NCI-H774 (cell line): ENCODE measurements around the gene ACTN2.

Experiments used
- DNase-seq: peaks from one replicate; lab custom pipeline; 2025; lab: John Stamatoyannopoulos, UW

ACTN2 gene

GRCh38 chr1:236774926-236775325 is 88.6 kb downstream of the ACTN2 start:
- DNase-seq, result no peak

- DNase-seq, result no peak
Measured at GRCh38 chr1:236779312-236779711, 93.0 kb downstream of the ACTN2 start.

- no peak for DNase-seq
Measured at GRCh38 chr1:236785477-236785876, 99.2 kb downstream of the ACTN2 start.

DNA sequence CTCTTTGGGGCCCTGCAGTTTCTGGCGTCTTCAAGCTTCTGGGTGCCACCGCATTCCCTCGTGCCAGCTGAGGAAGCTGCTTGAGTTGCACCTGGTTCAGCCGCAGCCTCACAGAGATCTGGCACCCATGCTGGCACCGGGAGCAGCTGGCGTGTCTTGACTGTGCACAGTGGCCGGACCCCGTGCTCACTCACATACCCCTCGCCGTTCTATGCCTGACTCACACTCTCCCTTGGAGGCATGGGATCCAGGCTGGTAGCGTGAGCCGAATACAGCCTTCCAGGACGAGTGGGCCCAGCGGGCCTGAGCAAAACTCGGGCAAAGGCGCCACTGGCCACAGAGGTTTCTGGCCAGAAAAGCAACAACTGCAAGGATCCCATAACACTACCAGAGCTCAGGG is 100.2 kb downstream of the ACTN2 start:
- DNase-seq, result no peak

DNA sequence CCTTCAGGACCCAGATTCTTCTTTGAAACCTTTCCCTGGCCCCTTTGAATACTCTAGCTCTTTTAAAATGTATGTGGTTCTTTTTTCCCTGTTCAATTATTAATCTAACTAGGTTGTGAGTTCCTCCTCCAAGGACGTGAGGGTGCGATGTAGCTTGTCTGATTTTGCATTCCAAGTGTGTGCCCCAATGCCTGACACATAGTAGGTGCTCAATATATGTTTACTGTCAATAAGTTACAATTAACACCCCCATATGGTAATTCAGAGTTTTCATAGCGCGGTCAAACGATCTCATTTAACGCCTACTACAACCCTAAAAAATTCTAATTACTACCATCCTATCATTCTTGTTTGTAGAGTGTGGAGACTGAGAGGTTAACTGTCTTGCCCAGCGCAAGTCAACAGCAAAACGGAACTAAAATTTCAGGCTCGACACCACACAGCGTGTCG is 108.3 kb downstream of the ACTN2 start:
- no peak for DNase-seq

- DNase-seq, result peak; percentile 99
Measured at GRCh38 chr1:236795035-236795756, 108.9 kb downstream of the ACTN2 start, which contains the start of gene MTR. MTR (plus strand) TSS chr1:236795292; CDS start chr1:236795704, 412 bp downstream.

- DNase-seq, result no peak
Measured at GRCh38 chr1:236795757-236796667, 109.7 kb downstream of the ACTN2 start.

DNA sequence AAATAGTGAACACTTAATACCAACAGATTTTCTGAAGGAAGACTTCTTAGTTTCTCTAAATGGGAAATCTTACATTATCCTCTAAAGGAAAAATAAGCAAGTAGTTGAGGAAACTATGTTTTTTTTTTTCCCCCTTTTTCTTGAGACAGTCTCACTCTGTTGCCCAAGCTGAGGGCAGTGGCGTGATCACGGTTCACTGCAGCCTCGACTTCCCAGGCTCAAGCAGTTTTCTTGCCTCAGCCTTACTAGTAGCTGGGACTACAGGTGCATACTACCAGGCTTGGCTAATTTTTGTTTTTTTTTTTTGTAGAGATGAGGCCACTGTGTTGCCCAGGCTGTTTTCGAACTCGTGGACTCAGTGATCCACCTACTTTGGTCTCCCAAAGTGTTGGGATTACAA is 112.7 kb downstream of the ACTN2 start:
- no peak for DNase-seq

- DNase-seq, result no peak
Measured at GRCh38 chr1:236800002-236800620, 113.8 kb downstream of the ACTN2 start.

GRCh38 chr1:236800623-236801022 is 114.3 kb downstream of the ACTN2 start:
- DNase-seq, result no peak

DNA sequence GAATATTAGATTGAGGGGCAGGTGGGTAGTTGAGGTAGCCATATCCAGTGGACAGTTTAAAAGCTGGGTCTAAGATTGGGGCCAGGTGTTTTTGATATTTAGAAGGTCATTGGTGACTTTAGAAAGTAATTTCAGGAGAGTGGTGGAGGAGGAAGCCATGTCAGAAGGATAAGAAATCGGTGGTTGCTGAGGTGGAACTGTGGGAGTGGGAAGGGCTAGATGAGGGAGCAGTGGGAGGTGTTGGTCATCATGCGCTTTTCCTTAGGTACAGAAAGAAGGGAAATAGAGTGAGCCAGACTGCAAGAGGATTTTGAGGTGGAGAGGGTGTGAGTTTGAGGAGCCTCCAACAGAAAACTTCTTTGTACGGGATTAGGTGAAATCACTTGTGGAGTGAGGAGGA is 116.0 kb downstream of the ACTN2 start:
- DNase-seq, result no peak

- no peak for DNase-seq
Measured at GRCh38 chr1:236806634-236807033, 120.3 kb downstream of the ACTN2 start.

GRCh38 chr1:236808005-236808404 is 121.7 kb downstream of the ACTN2 start:
- DNase-seq, result no peak

DNA sequence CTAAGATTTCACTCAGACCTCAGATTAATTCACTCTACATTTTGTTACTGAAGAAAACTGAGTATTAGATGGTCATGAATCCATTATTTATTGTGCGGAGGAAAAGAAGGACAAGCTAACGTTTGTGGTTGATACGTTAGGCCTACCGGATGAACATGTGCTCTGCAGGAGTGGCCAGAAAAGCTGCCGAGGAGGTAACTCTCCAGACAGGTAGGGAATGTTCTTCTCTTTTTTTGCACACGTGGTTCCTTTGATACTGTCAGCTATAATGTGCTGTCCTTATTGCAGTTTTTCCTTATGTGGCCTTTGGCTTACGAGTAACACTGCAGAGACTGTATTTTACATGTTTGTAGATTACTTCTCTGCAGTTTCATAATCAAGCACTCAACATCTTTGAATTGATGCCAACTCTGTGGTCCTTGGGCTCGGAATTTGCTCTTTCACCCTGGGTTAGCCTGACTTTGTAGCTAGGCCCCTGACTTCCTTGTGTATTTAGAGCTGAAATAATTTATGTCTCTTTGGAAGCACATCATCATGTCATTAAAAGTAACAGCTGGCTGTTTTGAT is 122.3 kb downstream of the ACTN2 start:
- no peak for DNase-seq

DNA sequence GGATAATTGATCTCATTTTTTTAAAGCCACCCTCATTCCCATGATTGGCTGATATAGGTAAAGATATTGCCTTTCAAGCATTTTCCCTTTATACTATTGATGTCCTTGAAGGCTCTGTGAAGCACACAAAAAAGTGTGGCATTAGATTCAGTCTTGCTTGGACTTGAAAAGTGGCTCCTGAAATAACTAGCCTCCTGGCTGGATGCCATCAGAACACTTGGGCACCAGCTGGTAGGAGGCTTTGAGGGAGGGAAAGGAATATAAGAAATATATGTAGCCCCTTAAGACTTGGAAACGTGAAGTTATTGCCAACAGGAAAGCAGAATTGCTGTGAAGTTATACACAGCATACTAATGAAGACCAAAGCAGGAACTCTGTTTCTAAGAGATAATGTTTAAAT is 122.8 kb downstream of the ACTN2 start:
- no peak for DNase-seq

DNA sequence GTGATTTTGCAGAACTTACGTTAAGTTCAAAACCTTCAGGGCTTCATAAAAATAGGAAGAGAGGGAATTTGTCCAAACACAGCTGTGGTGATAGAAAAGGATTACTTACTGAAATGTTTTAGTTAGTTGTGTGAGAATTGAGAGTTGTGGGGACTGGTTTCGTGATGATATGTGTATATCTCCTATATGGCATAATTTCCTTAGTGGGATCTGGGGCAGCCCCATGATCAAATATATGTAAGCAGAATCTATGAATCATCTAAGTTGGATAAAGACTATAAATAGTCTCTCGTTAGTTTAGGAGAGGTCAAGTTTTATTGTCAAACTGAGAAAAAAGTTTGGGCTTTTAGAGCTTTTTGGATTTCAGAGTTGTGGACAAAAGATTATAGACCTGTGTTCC is 123.7 kb downstream of the ACTN2 start:
- DNase-seq, result no peak

DNA sequence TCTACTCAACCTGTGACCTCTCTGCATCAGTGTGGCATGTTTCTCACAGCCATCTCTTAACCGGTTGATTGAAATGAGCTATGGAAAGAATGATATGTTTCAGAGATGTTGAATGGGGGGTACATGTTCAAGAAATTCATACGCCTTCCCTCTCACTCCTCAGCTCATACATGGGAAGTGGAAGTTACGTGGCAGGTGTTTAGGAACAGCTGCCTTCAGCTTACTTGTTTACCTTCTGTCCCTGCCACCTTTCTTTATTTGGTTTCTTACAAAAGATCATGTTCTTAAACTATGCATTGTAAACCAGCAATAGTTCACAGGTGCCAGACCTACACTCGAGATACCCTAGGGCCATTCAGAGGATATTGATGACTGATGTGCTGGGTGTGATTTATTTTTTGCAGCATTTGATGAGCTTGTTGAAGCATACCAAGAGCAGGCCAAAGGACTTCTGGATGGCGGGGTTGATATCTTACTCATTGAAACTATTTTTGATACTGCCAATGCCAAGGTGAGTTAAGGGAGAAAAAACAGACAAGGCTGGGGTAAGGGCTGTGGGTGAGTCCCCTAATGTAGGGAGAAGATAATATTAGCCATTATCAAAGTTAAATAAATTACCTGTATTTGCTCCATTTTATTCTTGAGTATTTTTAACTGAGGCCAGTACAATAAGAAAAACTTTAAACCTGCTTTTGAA is 126.2 kb downstream of the ACTN2 start:
- DNase-seq, result no peak
